Activated CD4-positive, alpha-beta memory T cell treated with anti-CD3 and anti-CD28 coated beads, Interleukin-2, amount 10 ng/mL, durations not matched to agents 7 days and 5 days (primary cell): ENCODE measurements around the gene CUL9. TPM values are rescaled to one million over a fixed set of nuclear protein-coding genes. Genes with fewer than 3 reads are reported as not detected.

ENCODE experiments used
- CTCF ChIA-PET: fragments of 350-600 bp; sonication (Branson Sonifier 250); formaldehyde crosslinking; loops from one replicate; lab custom pipeline; 2021; ENCODE audit warnings: antibody characterized with exemption, inconsistent platforms; lab: Charles Lee
- POLR2A ChIA-PET: fragments of 350-600 bp; sonication (Branson Sonifier 250); formaldehyde crosslinking; loops from one replicate; lab custom pipeline; 2021; ENCODE audit warnings: antibody characterized with exemption; lab: Charles Lee
- DNase-seq: peaks from one replicate; pipeline ENCODE4 v3.0.0-alpha.2; 2020
- H3K27ac Mint-ChIP-seq: one replicate; pipeline ENCODE4 v1.8.0; 2021; ENCODE audit warnings: mild to moderate bottlenecking, mixed read lengths
- H3K27me3 Mint-ChIP-seq: one replicate; pipeline ENCODE4 v1.8.0; 2021; ENCODE audit warnings: mixed read lengths
- H3K36me3 Mint-ChIP-seq: one replicate; pipeline ENCODE4 v1.8.0; 2021; ENCODE audit warnings: low read depth, mixed read lengths
- H3K4me1 Mint-ChIP-seq: one replicate; pipeline ENCODE4 v1.8.0; 2021; ENCODE audit warnings: mixed read lengths
- H3K4me3 Mint-ChIP-seq: one replicate; pipeline ENCODE4 v1.8.0; 2021; ENCODE audit warnings: mild to moderate bottlenecking, mixed read lengths
- H3K9me3 Mint-ChIP-seq: one replicate; pipeline ENCODE4 v1.8.0; 2021; ENCODE audit warnings: mixed read lengths
- total RNA-seq, 2 experiments: library from RNA; stranded (reverse); gene quantifications; one replicate each; pipeline ENCODE4 v1.2.3, GENCODE V29; 2021

Gene CUL9
- total RNA-seq, 2 experiments from 2014 or later = 45.0 to 45.9 TPM

DNA sequence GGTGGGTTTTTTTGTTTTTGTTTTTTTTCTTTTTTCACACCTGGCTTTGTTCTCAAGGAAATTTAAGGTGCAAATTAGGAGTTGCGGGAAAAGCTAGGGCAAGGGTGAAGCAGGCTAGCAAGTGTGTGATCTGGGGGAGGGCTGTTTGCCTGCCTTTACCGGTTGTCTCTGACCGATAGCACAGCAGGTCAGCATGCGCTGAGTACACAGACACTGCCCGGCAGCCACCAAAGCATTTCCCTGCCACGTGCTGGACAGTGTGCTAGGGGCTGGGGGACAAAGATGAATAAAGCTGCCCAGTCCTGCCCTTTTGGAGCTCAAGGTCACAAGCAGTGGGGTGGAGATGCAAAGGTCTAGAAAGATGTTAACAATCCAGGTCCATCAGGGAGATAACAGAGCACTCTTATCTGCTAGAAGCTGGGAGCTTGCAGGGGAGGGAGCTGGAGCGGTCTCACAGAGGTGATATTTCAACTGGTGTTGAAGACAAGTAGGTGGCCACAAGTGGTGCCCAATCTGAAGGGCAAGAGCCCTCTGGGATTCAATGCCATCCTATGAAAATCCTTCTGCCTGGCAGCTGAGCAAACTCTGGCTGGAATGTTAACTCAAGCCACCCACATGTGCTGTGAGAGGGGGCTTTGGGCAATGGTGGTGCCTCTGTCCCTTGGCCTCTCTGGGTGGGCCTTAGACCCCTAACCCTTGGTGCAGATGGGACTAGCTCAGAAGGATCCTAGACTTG lies 85.8 kb downstream of the CUL9 start:
- H3K27me3 Mint-ChIP-seq = peaks cover 33% of the 10 kb centered on the region
- H3K9me3 Mint-ChIP-seq = no peaks in the 10 kb centered on the region
- no peak overlapping the region for H3K27ac Mint-ChIP-seq
- POLR2A ChIA-PET = no interaction called here
- H3K4me1 Mint-ChIP-seq = peaks cover 8% of the 10 kb centered on the region
- no peak for DNase-seq
- CTCF ChIA-PET = interaction anchor here (2.8 kb wide), 1 partner anchor 130 kb away, joined by 12 read pairs; no protein-coding TSS in a partner anchor
- no peaks in the 10 kb centered on the region for H3K36me3 Mint-ChIP-seq
- H3K4me3 Mint-ChIP-seq = no peak overlapping the region

DNA sequence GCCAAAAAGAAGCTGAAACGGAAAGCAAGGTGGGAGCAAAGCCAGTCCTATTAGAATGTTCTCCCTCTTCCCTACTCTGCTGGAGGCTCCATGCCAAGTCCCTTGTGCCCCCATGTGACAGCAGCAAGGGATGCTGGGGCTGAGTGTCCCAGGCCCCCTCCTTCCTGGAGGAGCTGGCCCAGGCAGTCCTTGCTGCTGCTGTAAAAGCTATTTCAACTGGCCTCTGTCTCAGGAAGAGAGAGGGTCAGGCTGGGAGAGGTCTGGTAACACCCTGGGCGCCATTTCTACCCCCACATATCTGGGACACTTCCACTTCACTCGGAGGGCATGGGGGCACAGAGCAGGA lies 86.3 kb downstream of the CUL9 start:
- Mint-ChIP-seq H3K27ac (no peak overlapping the region), H3K4me3 (no peak overlapping the region), H3K9me3 (no peaks in the 10 kb centered on the region), H3K4me1 (peaks cover 8% of the 10 kb centered on the region), H3K36me3 (no peaks in the 10 kb centered on the region), H3K27me3 (peaks cover 39% of the 10 kb centered on the region)
- CTCF ChIA-PET = interaction anchor here (0.8 to 2.8 kb wide), 2 partner anchors 130 to 147 kb away, joined by 3 to 12 read pairs; no protein-coding TSS in a partner anchor
- POLR2A ChIA-PET = no interaction called here
- no peak for DNase-seq

DNA sequence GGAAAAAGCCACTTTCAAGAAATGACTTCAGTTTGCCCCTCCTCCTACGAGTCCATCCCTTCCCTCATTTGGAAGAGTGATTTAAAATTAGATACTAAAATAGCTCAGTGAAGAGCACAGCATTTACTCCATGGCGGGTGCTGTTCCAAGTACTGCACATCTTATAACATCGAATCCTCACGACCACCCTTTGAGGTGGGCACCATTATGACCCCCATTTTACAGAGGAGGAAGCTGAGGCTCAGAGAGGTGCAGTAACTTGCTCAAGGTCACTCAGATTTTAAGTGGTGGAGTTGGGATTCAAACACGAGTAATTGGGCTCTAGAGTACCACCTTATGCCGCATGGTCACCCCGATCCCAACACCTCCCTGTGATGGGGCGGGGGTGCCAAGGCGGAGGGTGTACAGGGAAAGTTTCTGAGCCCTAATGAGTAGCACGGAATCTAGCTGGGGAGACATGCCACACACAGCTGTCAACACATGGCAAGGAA lies 86.8 kb downstream of the CUL9 start:
- no peak for DNase-seq
- peaks cover 39% of the 10 kb centered on the region for H3K27me3 Mint-ChIP-seq
- H3K27ac Mint-ChIP-seq = no peak overlapping the region
- ChIA-PET CTCF (interaction anchor here (0.8 to 2.8 kb wide), 2 partner anchors 129 to 147 kb away, joined by 3 to 12 read pairs; no protein-coding TSS in a partner anchor), POLR2A (no interaction called here)
- no peaks in the 10 kb centered on the region for H3K9me3 Mint-ChIP-seq
- H3K36me3 Mint-ChIP-seq = no peaks in the 10 kb centered on the region
- peaks cover 10% of the 10 kb centered on the region for H3K4me1 Mint-ChIP-seq
- H3K4me3 Mint-ChIP-seq = peak overlapping the region; percentile 30

DNA sequence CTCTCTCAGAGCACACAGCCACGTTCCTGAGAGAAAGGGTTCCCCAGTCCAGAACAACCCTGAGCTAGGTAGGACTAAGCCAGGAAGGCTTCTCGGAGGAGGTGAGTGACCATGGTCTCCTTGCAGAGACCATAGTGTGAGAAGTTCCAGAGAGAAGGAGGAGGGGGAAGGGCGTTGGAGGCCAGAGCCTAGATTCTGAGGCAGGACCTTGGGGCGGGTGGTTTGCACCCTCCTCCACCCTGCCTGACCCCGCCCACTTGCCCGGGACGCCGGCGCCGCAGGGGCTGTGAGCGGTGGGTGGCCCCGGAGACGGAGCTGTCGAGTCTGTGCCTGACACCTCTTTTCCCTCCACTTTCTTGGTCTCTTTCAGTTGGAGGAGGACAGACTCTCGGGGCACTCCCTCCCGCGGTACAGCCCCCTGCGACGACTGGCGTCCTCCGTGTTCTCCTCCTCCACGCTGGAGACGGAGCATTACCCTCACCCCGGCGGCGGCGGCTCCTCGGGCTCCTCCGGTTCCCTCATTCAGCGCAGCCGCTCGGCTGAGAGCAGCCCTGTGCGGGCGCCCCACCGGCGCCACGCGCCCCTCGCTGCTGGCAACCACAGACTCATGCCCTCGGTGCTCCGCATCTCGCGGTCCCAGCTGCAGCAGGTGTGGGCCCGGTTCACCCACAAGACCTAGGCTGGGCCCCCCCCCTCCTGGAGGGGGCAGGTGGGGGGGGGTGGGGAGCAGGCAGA lies 87.4 kb downstream of the CUL9 start:
- CTCF ChIA-PET = interaction anchor here (2.8 kb wide), 1 partner anchor 129 kb away, joined by 12 read pairs; no protein-coding TSS in a partner anchor
- POLR2A ChIA-PET = no interaction called here
- Mint-ChIP-seq H3K27me3 (peaks cover 45% of the 10 kb centered on the region), H3K4me1 (peaks cover 15% of the 10 kb centered on the region), H3K36me3 (no peaks in the 10 kb centered on the region), H3K27ac (no peak overlapping the region), H3K4me3 (peak overlapping the region; percentile 30), H3K9me3 (no peaks in the 10 kb centered on the region)
- DNase-seq = peak; percentile 34

DNA sequence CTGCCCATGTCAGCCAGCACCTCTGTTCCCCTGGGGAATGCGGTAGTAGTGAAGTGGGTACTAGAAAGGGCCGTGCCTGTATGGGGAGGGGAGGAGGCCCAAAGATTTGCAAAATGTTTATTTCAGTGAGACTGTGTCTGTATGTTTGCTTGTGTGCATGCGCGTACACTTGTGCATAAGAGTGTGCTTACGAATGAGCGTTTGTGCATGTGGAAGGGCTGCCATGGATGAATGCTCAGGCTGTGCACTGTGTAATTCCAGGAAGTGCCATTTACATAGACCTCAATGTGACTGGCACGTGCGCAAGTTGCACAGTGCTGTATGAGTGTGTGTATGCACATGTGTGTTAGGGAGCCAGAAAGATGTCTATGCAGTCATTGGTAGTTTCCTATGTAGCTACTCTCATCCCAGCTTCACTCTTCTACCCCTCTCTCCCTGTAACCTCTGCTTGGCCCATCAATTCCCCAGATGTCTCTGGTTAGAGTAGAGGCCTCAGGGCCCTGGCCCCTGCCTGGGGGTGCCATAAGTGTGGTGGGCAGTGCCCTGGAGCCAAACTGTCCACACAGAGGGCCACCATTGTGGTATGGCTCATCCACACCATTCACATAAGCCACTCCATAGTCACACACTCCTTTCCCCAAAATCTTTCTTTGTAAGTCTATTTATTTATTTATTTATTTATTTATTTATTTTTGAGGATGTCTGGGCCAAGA lies 89.3 kb downstream of the CUL9 start:
- Mint-ChIP-seq H3K4me1 (peaks cover 21% of the 10 kb centered on the region), H3K36me3 (no peaks in the 10 kb centered on the region), H3K27me3 (peaks cover 55% of the 10 kb centered on the region), H3K4me3 (no peak overlapping the region), H3K9me3 (no peaks in the 10 kb centered on the region), H3K27ac (no peak overlapping the region)
- CTCF ChIA-PET = interaction anchor here (0.6 kb wide), 1 partner anchor 99 kb away, joined by 3 read pairs; the partner anchor contains the start of gene ZNF318
- DNase-seq = no peak
- POLR2A ChIA-PET = no interaction called here

DNA sequence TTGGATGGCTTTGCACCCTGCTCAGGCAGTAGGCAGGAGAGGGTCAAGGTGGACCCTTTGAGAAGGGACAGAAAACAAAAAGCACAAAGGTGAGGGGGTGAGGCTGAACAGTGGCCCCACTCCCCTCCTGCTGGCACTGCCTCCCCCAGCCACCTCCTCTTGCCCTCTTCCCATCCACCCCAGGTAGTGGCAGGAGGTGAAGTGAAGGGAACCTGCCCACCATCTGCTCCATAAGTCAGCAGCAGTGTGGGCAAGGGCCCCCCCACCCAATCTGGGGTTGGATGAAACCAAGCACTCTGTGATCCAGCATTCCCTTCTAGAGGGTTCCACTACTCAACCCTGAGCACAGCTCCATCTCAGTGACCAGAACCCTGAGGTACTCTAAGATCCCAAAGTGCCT lies 89.9 kb downstream of the CUL9 start:
- no peaks in the 10 kb centered on the region for H3K36me3 Mint-ChIP-seq
- peaks cover 61% of the 10 kb centered on the region for H3K27me3 Mint-ChIP-seq
- no peak overlapping the region for H3K27ac Mint-ChIP-seq
- H3K9me3 Mint-ChIP-seq = no peaks in the 10 kb centered on the region
- ChIA-PET CTCF (interaction anchor here (1.1 kb wide), 1 partner anchor 234 kb away, joined by 4 read pairs; no protein-coding TSS in a partner anchor), POLR2A (no interaction called here)
- no peak overlapping the region for H3K4me3 Mint-ChIP-seq
- no peak for DNase-seq
- H3K4me1 Mint-ChIP-seq = peaks cover 24% of the 10 kb centered on the region

DNA sequence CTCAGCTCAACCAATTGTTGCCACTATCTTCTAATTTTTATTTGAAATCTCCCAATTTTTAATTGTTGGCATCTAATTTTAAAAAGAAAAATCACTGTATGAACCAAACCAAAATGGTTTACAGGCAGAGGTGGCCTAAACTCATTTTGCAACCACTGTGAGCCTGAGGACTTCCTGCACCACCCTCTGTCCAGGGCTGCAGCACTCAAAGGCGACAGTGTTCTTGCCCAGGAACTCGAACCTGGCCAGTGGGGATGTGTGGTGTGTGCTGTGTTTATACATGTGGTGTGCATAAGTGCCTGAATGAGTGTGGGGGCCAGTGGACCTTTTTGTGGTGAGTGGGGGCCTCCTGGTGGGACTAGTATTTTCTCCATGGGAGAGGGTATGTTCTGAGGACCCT lies 91.7 kb downstream of the CUL9 start:
- Mint-ChIP-seq H3K36me3 (no peaks in the 10 kb centered on the region), H3K27me3 (peaks cover 62% of the 10 kb centered on the region), H3K4me3 (no peak overlapping the region), H3K4me1 (peaks cover 26% of the 10 kb centered on the region), H3K9me3 (no peaks in the 10 kb centered on the region), H3K27ac (no peak overlapping the region)
- ChIA-PET CTCF (no interaction called here), POLR2A (no interaction called here)
- DNase-seq = no peak

Other genes starting within 250 kb of the CUL9 start
- gene GNMT, start 221.4 kb upstream of the CUL9 start, total RNA-seq = under 1 TPM; 0.38 to 0.60 TPM
- gene PEX6, start 203.0 kb upstream of the CUL9 start, total RNA-seq = 10 to 100 TPM; 27.4 to 29.1 TPM
- 10 to 100 TPM; 56.8 to 59.3 TPM for gene PPP2R5D, start 197.6 kb upstream of the CUL9 start, total RNA-seq
- 10 to 100 TPM; 56.6 to 60.6 TPM for gene MEA1, start 168.2 kb upstream of the CUL9 start, total RNA-seq
- gene KLHDC3, start 167.9 kb upstream of the CUL9 start, total RNA-seq = 10 to 100 TPM; 64.6 to 68.7 TPM
- gene RRP36, start 160.6 kb upstream of the CUL9 start, total RNA-seq = 10 to 100 TPM; 59.2 to 60.4 TPM
- 10 to 100 TPM; 12.7 to 13.0 TPM for gene CUL7, start 128.3 kb upstream of the CUL9 start, total RNA-seq
- 10 to 100 TPM; 46.8 to 57.8 TPM for gene MRPL2, start 122.8 kb upstream of the CUL9 start, total RNA-seq
- gene KLC4, start 122.6 kb upstream of the CUL9 start, total RNA-seq = 10 to 100 TPM; 19.3 to 20.3 TPM
- under 1 TPM; 0.23 to 0.35 TPM for gene PTK7, start 105.9 kb upstream of the CUL9 start, total RNA-seq
- 10 to 100 TPM; 45.8 to 45.9 TPM for gene SRF, start 10.9 kb upstream of the CUL9 start, total RNA-seq
- gene DNPH1, start 47.3 kb downstream of the CUL9 start, total RNA-seq = 10 to 100 TPM; 39.6 to 42.5 TPM
- under 1 TPM; 0.30 TPM for gene TTBK1, start 61.3 kb downstream of the CUL9 start, total RNA-seq
- not detected for gene SLC22A7, start 116.1 kb downstream of the CUL9 start, total RNA-seq
- under 1 TPM in 1 of 2 experiments, not detected in 1; 0.88 TPM for gene CRIP3, start 126.6 kb downstream of the CUL9 start, total RNA-seq
- gene ZNF318, start 187.5 kb downstream of the CUL9 start, total RNA-seq = 10 to 100 TPM; 16.2 to 16.9 TPM
- 10 to 100 TPM; 46.8 to 49.8 TPM for gene ABCC10, start 245.3 kb downstream of the CUL9 start, total RNA-seq